Measurements from ENCODE around the gene LARP1B. TPM values are rescaled to one million over a fixed set of nuclear protein-coding genes. Genes with fewer than 3 reads are reported as not detected.

LARP1B gene
- total RNA-seq, 1 experiment from 2014 or later: 14.8 TPM

GRCh38 chr4:128227991-128228571, 167.0 kb downstream of the LARP1B start:
- Histone ChIP-seq H3F3A (ENCODE audit: low read length, unreplicated experiment) (no peaks in the 10 kb centered on the region), H3K4me1 (ENCODE audit: insufficient read depth, low read length) (peaks cover 31% of the 10 kb centered on the region), H3K36me3 (ENCODE audit: low read depth, low read length) (no peaks in the 10 kb centered on the region), H3K27ac (ENCODE audit: low read length) (peak overlapping the region; percentile 58), H4K20me1 (ENCODE audit: low read length) (no peaks in the 10 kb centered on the region), H3K9me3 (ENCODE audit: low read length) (no peaks in the 10 kb centered on the region), H2AFZ (ENCODE audit: low read length) (no peak overlapping the region), H3K9me2 (replicated peaks; ENCODE audit: low read length) (no peaks in the 10 kb centered on the region), H3K4me3 (ENCODE audit: low read length) (peak overlapping the region; percentile 22; the same call in 1 of the 2 replicates), H3K9ac (ENCODE audit: low read length) (no peak overlapping the region), H3K79me2 (ENCODE audit: low read length) (no peaks in the 10 kb centered on the region), H3K4me2 (ENCODE audit: low read length) (peak overlapping the region; percentile 60), H3K27me3 (ENCODE audit: low read length) (no peaks in the 10 kb centered on the region)
- ChIA-PET POLR2A (ENCODE audit: unreplicated experiment) (no interaction called here), CTCF (no interaction called here)
- DNase-seq: peak; percentile 79
- no TSS peak for BruUV-seq (replicated peaks)
- ATAC-seq: peak; percentile 83
- intact Hi-C loops (cut with micrococcal nuclease): no loop called here
- TF ChIP-seq EZH2phosphoT487 (IDR thresholded peaks at IDR 0.05; ENCODE audit: borderline replicate concordance, low read length) (no peak), EZH2 (IDR thresholded peaks at IDR 0.05; ENCODE audit: low read length, unreplicated experiment) (no peak), CTCF (conservative IDR thresholded peaks at IDR 0.05; ENCODE audit: low read depth, low read length) (no peak)

DNA sequence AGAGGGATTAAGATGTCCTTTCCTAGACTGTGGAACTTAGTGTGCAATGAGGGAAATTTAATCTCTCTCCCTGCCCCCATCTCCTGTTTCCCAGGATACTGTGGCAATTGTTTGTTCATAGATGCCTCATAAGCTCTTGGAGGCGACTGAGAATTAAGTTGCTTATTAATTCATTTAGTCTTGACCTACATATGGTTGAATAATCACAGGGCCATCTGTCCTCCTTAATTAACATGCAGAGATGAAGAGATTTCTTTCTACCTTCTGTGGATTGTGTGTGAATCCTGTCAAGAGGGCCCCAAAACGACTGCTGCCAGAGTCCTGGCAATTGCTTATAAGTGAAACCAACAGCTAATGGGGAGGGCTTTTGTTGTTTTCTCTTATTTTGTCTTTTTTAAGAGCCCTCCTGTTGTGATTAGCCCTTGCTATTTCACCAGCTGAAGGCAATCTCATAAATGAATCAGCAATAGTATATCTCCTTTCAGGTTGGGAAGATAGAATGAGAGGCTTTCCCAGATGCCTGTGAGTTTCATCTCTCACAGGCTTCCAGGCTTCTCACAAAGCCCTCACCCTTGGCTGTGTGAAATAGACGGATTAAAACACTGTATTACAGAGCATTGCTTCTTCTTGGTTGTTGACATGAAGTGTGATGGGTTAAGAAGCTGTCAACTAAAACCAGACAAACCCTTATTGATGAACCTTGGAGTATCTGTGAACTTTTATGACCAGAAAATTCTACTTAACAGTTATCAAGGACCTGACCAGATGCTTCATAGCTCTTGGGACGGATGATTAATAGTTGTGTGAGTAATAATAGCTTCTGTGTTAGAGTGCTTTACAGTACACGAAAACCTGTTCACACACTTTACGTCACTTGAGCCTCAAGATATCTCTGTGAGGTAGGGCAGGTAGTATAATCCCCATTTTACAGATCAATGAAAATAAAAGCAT, 168.0 kb downstream of the LARP1B start:
- H3K27me3 ChIP-seq (ENCODE audit: low read length): no peaks in the 10 kb centered on the region
- no peaks in the 10 kb centered on the region for H4K20me1 ChIP-seq (ENCODE audit: low read length)
- H3K4me2 ChIP-seq (ENCODE audit: low read length): peak overlapping the region; percentile 60
- H3K9ac ChIP-seq (ENCODE audit: low read length): no peak overlapping the region
- peak overlapping the region; percentile 58 for H3K27ac ChIP-seq (ENCODE audit: low read length)
- no peaks in the 10 kb centered on the region for H3K36me3 ChIP-seq (ENCODE audit: low read depth, low read length)
- intact Hi-C loops (cut with micrococcal nuclease): no loop called here
- no peak overlapping the region for H2AFZ ChIP-seq (ENCODE audit: low read length)
- no peaks in the 10 kb centered on the region for H3K79me2 ChIP-seq (ENCODE audit: low read length)
- no peaks in the 10 kb centered on the region for H3F3A ChIP-seq (ENCODE audit: low read length, unreplicated experiment)
- ChIA-PET POLR2A (ENCODE audit: unreplicated experiment) (no interaction called here), CTCF (no interaction called here)
- no TSS peak for BruUV-seq (replicated peaks)
- H3K9me3 ChIP-seq (ENCODE audit: low read length): no peaks in the 10 kb centered on the region
- H3K9me2 ChIP-seq (replicated peaks; ENCODE audit: low read length): no peaks in the 10 kb centered on the region
- H3K4me3 ChIP-seq (ENCODE audit: low read length): peak overlapping the region; percentile 22; the same call in 1 of the 2 replicates
- TF ChIP-seq CTCF (conservative IDR thresholded peaks at IDR 0.05; ENCODE audit: low read depth, low read length): no peak
- TF ChIP-seq EZH2phosphoT487 (IDR thresholded peaks at IDR 0.05; ENCODE audit: borderline replicate concordance, low read length): no peak
- TF ChIP-seq EZH2 (IDR thresholded peaks at IDR 0.05; ENCODE audit: low read length, unreplicated experiment): no peak
- DNase-seq: peak; percentile 34
- peaks cover 31% of the 10 kb centered on the region for H3K4me1 ChIP-seq (ENCODE audit: insufficient read depth, low read length)
- ATAC-seq: peak; percentile 54

DNA sequence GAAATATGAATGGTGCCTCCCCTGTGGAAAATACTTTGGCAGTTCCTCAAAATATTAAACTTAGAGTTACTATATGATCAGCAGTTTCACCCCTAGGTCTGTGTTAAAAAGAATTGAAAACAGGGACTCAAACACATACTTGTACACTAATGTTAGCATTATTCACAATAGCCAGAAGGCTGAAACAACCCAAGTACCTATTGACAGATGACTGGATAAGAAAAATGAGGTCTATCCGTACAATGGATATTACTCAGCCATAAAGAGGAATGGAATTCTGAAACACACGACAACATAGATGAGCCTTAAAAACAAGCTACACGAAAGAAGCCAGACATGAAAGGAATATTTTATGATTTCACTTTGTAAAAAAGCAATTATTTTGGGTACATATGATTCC, 171.6 kb downstream of the LARP1B start:
- peaks cover 28% of the 10 kb centered on the region for H3K4me1 ChIP-seq (ENCODE audit: insufficient read depth, low read length)
- H3K79me2 ChIP-seq (ENCODE audit: low read length): no peaks in the 10 kb centered on the region
- H3K4me2 ChIP-seq (ENCODE audit: low read length): no peak overlapping the region
- no peaks in the 10 kb centered on the region for H3K9me3 ChIP-seq (ENCODE audit: low read length)
- H3K9me2 ChIP-seq (replicated peaks; ENCODE audit: low read length): no peaks in the 10 kb centered on the region
- no peaks in the 10 kb centered on the region for H3F3A ChIP-seq (ENCODE audit: low read length, unreplicated experiment)
- no peak for TF ChIP-seq CTCF (conservative IDR thresholded peaks at IDR 0.05; ENCODE audit: low read depth, low read length)
- TF ChIP-seq EZH2phosphoT487 (IDR thresholded peaks at IDR 0.05; ENCODE audit: borderline replicate concordance, low read length): no peak
- TF ChIP-seq EZH2 (IDR thresholded peaks at IDR 0.05; ENCODE audit: low read length, unreplicated experiment): no peak
- ATAC-seq (no peak), DNase-seq (no peak)
- CTCF ChIA-PET: no interaction called here
- no peaks in the 10 kb centered on the region for H3K36me3 ChIP-seq (ENCODE audit: low read depth, low read length)
- H3K27me3 ChIP-seq (ENCODE audit: low read length): no peaks in the 10 kb centered on the region
- no peaks in the 10 kb centered on the region for H4K20me1 ChIP-seq (ENCODE audit: low read length)
- no TSS peak for BruUV-seq (replicated peaks)
- no peak overlapping the region for H3K4me3 ChIP-seq (ENCODE audit: low read length)
- H3K9ac ChIP-seq (ENCODE audit: low read length): no peak overlapping the region
- no peak overlapping the region for H2AFZ ChIP-seq (ENCODE audit: low read length)
- no peak overlapping the region for H3K27ac ChIP-seq (ENCODE audit: low read length)
- intact Hi-C loops (cut with micrococcal nuclease): no loop called here
- POLR2A ChIA-PET (ENCODE audit: unreplicated experiment): no interaction called here
